ENCODE measurements around the gene HEXB.

The HEXB gene

DNA sequence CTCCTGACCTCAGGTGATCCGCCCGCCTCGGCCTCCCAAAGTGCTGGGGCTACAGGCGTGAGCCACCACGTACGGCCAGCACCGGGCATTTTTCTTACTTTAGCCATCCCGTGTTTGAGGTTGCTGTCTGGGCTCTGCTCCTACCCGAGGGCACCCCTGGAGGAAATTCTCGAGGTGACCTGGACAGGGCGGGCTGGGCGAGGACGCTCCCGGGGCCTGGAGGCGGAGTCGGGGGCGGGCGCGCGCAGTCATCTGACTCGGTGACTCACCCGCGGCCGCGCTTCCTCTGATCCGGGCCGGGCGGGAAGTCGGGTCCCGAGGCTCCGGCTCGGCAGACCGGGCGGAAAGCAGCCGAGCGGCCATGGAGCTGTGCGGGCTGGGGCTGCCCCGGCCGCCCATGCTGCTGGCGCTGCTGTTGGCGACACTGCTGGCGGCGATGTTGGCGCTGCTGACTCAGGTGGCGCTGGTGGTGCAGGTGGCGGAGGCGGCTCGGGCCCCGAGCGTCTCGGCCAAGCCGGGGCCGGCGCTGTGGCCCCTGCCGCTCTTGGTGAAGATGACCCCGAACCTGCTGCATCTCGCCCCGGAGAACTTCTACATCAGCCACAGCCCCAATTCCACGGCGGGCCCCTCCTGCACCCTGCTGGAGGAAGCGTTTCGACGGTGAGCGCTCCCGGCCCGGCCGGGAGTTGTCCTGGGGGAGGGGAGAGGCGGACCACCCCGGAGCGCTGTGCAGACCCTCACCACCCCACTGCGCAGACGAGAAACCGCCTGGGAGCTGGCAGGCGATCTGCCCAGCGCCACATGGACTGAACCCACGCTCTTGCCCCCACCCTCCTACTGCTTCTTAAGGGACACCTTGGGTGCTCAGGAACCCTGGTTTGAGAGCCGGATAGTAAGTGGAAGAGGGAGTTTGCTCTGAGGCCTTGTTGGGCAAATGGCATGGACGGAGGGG is at the start of gene HEXB:
Gene HEXB (plus strand): TSS at position 334 of the 952 bp plus-strand sequence. CDS start 28 bp downstream, at position 362.
- peak; percentile 72 to 82 for DNase-seq (ENCODE audit: low read depth in 2 of 2)

DNA sequence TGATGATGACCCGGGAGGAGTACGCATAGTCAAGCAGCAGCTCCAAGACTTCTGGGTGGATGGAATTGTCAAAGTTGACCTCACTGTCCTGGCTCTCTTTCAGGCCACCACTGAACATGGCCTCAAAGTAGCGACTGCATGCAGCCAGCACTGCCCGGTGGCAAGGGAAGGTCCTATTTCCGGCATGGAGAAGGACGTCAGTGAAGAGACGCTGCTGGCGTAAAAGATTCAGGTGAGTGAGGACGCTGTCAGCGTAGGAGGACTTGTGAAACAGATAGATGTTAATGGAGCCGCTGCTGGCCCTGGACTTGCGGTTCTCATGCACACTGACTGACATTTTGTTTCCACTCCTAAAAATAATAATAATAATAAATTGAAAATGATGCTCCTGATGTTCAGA is 48.9 kb upstream of the HEXB start:
- DNase-seq (ENCODE audit: low read depth in 2 of 2) = no peak

DNA sequence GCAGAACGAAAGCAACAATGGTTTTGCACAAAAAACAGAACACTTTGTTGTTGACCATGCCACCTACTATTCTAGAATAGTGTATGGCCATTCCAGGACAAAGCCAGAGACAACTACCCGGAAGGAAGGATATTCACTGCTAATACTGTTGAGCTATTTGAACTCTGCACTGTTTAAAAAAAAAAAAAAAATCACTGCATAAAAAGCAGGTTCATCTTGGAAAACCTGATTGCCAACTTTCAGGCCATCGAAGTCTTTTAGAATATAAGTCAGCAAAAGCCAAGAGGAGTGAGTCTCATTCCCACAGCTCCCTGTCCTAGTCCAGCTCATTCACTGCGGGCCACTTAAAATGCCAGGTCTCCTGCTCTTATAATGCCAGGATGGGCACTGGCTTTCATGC is 48.5 kb upstream of the HEXB start:
- no peak for DNase-seq (ENCODE audit: low read depth in 2 of 2)

DNA sequence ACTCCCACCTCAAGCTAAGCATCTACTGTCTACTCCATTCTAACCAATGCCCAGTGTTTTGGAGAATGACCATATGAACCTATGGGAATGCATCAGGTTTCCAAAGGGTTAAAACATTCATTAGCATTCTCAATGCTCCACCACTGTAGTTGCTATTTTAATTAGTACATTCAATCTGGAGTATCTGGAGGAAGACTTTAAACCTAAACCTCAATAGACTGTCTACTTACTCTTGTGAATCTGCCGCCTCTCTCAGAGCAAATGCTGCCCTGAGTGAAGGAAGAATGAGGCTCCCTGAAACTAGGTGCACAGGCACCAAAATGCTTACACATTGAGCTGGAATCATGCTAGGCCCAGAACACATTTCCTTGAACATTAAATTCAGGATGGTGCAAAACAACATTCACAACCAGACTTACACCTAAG is 46.5 kb upstream of the HEXB start:
- DNase-seq (ENCODE audit: low read depth in 2 of 2) = no peak

DNA sequence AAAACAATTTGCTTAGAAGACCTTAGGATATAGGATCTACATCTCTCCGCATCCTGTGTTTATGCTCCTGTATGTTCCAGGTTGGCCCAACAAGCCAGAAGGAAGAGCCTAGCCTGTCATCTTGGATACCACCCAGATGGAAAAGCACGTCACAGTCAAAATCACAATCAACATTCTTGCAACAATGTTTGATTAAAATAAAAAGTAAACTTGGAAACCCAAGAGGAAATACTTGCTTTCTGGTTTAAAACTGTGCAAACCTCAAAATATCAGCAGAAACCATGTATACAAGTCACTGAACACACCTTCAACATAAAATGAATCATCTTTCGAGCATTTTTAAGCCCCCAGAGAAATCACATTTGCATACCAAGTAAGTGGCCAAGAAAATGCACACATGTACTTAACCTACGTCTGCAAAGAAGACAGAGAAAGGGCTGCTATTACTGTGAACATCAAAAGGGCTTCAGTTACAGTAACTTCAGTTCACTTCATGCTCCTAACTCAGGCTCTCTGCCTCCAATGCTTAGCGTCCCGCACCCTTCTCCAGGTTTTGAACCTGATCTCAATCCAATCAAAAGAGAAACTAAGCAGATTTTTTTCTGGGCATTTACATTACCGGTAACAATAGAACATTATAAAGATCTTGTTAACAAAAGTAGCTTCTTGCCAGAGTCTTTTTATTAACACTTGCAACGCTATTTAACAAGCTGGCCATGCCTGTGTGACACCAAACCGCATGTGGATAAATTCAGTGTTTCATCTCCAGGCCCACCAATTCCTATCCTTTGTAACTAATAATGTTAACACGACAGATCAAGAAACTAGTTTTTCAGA is 45.8 kb upstream of the HEXB start:
- no peak for DNase-seq (ENCODE audit: low read depth in 2 of 2)

DNA sequence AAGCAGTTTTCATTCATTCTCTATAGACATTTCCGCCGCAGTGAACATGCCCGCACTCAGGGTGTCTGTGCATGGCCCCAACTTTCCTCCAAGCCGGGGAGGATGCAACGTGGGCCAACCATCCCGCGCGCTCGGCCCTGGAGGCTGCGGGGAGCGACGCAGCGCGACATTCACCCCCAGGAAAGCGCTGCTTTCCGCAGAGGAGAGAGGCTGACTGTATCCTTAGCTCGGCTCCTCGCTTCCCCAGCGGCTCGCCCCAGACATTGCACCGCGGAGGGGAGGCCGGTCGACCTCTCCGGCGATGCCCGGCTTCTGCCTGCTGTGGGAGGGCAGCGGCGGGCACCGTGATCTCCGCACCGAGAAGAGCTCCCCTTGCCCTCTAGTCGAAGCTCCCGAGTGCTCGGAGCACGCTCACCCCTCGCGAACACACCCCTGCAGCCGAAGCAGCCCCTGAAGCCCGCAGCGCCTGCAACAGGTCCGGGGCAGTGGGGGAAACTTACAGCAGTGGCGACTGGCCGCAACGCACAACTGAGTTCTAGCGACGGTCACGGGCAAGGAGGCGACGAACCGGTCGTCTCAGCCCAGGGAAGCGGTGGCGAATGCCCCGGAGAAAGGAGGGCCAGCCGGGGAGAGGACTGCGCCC is 45.1 kb upstream of the HEXB start:
- DNase-seq (ENCODE audit: low read depth in 2 of 2) = no peak

DNA sequence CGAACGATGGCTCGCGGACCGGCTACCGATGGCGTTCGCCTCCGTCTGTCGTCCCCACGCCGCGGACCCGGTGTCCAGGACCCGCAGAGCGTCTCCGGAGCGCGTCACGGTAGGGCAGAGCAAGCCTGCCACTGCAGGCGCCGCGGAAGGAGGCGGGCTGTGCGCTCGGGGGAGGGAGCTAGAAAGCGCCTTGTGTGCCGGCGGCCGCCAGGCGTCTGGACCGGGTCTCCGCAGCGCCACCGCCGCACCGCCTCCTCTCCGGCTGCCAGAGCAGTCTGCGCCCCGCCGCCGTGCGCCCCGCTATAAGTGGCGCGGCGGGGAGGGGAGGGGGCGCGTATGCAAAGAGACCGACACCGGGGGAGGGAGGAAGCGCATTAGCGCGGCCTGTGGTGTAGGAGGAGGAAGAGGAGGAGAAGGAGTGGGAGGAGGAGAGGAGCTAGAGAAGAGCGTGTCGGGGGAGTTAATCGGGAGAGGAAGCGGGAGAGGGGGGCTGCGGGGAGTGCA is 44.5 kb upstream of the HEXB start, which contains the start of gene ENC1:
Gene ENC1 (minus strand): TSS at position 279 of the 504 bp plus-strand sequence. CDS start 4,243 bp downstream, outside the sequence.
- DNase-seq (ENCODE audit: low read depth in 2 of 2) = peak; percentile 50 to 68

DNA sequence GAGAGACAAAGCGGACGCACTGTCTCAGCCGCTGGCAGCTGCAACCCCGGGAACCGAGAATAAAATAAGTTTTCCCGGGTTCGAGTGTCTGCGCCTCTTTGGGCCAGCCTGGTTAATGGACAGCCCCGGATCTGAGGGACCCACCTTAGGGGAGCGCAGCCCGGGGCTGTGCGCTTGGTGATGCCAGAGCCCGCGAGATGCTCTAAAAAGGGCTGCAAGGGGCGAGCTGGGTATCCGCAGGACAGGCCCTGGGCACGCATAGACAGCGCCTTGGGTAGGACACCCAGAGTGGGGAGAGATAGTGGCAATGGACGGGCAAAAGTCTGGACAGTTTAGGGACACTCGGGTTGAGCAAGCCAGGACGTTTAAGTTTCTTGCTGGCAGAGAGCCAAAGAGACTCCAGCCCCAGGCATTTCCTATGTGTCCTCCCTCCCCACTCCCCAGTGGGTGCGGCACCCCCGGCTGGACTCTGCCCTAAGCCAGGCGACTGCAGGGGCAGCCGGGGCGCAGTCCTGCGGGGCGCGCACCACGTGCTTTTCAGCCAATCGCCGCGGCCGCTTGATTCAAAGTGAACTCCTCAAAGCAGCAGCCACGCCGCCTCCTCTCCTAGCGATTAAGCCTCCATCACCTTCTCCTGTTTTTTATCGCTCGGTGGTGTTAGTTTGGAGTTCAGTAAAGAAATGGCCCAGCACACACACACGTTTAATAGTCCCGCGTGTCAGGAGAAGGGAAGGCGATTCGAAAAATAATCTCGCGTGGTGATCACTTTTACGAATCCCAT is 43.9 kb upstream of the HEXB start:
- DNase-seq (ENCODE audit: low read depth in 2 of 2) = no peak

DNA sequence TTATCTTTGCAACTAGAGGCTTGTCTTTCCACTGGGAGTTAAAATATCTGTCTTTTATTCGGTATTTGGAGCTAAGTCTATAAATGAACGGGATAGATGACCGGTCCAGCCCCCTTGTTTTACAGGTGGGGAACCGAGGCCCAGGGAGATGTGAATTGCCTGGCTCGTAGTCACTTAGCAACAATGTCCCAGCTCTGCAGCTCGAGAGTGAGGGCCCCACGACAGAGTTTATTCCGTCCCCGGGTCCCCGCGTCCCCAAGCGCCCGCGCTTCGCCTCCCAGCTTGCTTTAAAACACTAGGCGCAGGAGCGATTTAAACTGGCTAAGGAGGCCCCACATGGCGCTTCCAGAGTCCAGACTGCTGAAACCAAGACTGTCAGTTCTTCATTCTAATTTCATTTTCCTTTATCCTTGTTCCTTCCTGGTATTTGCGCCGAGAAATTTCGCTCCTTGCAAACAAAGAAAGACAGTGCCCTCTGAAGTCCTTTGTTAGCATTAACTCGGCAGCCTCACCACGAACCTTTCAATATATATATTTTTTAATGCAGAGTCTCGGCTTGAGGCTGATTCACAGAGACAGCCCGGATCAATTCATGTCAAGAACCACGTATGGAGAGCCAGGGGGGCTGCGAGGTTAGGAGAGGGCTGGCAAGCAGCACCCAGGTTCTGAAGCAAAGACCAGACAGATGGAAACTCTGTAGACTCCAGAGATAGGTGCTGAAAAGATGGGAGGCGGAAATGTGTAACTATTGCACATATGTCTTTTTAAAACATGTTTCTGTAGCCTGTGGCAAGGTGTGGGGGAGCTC is 43.1 kb upstream of the HEXB start:
- no peak for DNase-seq (ENCODE audit: low read depth in 2 of 2)

DNA sequence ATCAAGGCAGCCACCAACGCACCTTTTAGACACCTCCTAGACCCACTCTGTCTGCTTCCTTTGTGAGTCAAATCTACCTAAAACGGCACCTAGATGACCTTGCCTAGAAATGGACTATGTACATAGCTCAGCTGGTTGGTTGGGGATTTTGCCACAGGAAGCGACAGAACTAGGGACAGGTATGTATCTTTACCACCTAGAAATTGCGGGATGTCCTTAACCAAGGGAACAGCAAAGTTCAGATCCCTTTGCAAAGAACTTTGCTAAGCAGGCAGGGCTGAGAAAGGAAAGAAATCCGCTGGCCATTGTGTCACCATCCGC is 42.5 kb upstream of the HEXB start:
- no peak for DNase-seq (ENCODE audit: low read depth in 2 of 2)

DNA sequence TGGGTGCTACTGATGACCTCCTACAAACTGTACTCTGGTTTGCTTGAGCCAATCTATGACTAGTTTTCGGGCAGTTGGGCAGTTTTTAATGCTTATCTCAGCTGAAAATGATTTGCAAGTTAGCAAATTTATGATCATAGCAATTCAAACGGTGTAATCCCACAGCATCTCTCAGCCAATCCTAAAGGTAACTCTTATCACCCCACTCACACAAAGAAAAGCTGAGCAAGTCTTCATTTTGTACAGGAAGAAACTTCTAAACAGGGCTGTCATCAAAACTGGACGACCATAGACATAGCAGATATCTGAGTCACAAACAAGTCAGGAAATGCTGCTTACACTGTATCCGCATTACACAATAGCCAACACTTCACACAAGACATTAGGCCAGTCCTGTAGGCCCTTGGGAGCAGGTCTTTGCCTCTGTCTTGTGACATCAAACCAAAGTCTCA is 41.9 kb upstream of the HEXB start:
- no peak for DNase-seq (ENCODE audit: low read depth in 2 of 2)

DNA sequence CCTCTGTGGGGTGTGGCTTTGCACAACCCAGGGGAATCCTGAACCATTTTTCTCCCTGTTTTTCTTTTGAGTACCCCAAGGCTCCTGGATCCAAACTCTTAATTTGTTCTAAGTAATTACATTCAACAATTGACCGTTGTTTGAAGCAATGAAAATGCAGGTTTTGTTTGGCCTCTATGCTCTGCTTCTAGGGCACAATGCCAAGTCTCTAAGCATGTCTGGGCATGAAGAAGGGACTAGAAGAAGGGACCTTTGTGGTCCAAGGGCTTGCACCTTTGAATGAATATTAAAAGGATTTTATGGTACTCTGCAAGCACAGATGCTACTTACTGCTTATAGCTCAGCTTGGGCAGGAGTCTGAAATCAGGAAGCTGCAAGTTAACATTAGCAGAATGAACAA is 37.9 kb upstream of the HEXB start:
- no peak for DNase-seq (ENCODE audit: low read depth in 2 of 2)

DNA sequence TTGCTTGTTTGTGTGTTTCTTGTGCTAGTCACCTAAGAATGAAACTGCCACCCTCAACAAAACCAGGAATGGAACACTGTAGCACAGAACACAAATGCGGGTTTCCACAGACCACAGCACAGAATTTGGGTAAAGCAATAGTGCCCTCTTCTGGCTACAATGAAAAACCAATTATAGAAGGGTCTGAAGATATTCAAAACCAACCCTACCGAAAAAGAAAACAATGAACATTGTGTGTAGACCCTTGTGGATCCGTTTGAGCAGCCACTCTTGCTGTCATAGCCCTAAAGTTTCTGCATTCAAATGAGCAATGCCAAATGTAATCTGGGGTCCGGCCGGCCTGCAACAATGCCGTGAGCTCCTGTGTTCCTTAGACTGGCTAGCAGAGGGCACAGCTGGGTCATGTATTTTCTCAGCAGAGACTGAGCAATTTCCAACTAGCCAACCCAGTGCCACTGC is 36.2 kb upstream of the HEXB start:
- DNase-seq (ENCODE audit: low read depth in 2 of 2) = no peak

DNA sequence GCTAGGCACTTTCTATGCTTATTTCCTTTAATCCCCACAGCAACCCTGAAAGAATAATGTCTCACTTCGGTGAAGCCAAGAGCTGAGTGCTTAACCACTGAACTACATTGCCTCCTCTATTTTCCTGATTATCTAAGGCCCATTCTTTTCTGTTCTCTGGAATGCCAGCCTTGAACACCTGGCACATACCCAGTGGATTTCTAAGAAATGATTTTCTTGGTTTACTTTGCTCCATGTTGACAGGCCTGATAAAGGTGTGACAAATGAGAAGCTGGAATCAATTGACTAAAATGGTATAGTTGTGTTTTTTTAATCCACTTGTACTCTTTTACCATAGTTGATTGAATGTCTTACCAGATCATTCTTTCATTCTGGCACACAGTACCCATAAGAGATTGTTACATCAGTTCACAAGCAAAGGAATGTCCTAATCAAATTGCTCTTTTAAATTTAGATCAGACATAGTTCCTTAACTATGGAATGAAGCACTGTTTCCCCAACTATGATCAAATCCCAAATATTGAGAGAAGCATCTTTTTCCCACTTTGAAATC is 35.5 kb upstream of the HEXB start:
- no peak for DNase-seq (ENCODE audit: low read depth in 2 of 2)

DNA sequence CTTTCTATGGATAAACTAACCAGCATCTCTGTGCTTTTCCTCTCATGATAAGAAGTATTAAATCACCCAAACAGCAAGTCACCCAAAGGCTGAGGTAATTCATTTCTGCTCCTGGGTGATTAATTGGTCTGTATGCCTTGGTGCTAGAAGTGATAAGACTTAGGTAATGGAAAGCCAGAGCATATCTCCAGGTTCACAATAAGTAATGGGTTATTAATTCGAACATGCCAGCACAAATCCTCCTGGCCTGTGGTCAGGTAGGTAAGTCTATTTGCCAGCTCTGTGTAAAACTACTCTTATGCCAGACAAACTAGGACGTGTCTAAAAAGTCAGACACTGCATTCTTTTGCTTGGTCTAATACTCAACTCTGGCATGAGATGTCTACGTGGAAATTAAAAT is 33.3 kb upstream of the HEXB start:
- no peak for DNase-seq (ENCODE audit: low read depth in 2 of 2)

DNA sequence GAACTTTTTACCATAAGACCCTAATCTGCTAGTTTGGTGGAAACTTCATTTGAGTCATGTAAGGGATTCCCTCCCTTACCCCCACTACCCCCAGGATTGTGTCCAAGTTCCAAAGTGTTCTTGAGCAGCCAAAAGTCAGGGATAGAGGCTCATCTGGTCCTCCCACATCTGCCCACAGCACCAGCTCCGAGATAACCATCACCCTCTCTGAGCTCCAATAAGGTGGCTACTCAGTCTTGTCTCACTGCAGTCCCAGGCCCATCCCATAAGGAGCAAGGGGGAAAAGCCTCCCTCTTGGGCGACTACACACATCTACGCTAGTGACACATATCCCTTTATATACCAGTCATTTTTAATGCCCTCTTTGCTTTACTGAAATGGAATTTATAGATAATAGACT is 32.5 kb upstream of the HEXB start:
- no peak for DNase-seq (ENCODE audit: low read depth in 2 of 2)

DNA sequence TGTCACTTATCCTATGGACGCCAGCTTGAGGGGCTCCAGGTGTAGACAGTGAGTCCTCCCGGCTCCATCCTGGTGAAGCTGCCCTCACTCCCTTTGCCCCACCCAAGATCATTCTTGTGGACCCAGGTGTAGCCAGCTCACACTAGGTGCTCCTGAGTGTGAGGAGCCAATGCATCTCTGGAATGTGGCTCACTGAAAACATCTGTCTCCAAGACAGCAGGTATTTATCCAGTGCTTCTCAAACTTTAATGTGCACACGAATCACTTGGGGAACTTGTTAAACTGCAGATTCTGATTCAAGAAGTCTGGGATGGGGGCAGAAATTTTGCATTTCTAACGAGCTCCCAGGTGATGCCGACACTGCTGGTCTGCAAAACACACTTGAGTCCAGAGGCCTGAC is 31.0 kb upstream of the HEXB start:
- no peak for DNase-seq (ENCODE audit: low read depth in 2 of 2)

DNA sequence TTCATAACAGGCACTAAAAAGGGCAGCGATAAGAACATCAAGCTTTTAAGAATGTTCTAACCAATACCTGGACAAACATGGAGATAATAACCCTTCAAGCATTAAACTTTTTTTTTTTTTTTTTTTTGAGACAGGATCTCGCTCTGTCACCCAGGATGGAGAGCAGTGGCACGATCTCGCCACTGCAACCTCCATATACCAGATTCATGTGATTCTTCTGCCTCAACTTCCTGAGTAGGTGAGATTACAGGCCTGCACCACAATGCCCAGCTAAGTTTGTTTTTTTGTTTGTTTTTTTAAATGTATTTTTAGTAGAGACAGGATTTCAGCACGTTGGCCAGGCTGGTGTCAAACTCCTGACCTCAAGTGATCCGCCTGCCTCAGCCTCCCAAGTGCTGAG is 29.8 kb upstream of the HEXB start:
- no peak for DNase-seq (ENCODE audit: low read depth in 2 of 2)

DNA sequence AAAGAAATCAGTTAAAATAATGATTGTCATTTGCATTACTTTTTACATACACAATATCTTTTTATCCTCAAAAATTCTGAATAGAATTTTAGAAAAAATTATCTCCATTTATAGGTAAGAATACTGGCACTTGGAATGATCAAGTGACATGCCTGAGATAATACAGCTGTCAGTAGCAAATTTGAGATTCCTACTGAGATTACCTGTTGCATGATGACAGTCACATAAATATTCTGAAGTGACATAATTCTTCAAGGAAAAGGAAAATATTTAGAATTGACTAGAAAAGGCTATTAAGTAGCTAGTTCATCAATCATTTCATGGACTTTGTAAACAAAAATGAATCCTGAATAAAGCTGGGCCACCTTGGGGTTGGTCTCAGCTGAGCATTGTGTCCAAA is 29.3 kb upstream of the HEXB start:
- no peak for DNase-seq (ENCODE audit: low read depth in 2 of 2)

DNA sequence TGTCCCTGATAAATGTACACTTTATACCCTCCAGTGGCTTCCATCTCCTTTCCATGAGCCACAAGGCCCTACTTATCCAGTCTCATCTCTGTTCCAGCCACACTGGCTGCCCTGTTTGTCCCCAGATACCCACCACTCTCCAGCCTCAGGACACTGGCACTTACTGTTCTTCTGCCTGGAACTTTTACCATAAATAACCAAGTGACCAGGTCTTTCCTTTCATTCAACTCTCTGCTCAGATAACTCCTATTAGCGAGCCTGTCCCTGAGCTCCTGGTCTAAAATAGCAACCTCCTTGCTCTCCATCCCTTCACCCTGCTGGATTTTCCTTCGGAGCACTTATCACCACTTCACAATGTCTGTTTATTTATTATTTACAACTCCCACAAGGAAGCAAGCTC is 27.9 kb upstream of the HEXB start:
- DNase-seq (ENCODE audit: low read depth in 2 of 2) = no peak

Data from activated CD4-positive, alpha-beta T cell treated with anti-CD3 and anti-CD28 coated beads for 24 hours (primary cell).